ENCODE results near the gene LBHD2. TPM values are rescaled to one million over a fixed set of nuclear protein-coding genes. Genes with fewer than 3 reads are reported as not detected.

The LBHD2 gene
- total and polyA plus RNA-seq, 10 donors = 0.52 to 0.55 TPM; not detected in 8

DNA sequence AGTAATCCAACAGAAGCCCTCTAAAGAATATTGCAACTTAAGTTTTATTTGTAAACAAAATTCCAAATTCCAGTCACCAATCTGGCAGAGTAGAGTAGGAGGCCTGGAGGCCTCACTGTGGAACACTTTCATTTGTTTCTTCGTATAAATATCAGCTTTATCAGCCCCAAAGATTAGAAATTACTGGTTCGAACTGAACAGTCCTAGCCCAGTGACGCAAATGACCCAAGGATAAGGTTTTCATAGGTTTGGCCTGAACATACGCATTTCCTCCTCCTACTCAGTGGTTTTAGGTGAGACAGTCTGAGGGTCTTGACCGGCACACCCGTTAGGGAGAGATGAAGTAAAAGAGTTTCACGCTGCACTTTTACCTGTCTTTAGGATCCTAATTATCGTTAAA lies 28.3 kb upstream of the LBHD2 start:
- Histone ChIP-seq H3K4me3 (peak overlapping the region; percentile 75 to 96 (median 84)), H3K27me3 (replicated peaks in 1 of 7) (peaks cover 0 to 32% (median 2%) of the 10 kb centered on the region in 7 donors), H3K36me3 (no peaks in the 10 kb centered on the region), H3K27ac (peak overlapping the region; percentile 26 to 93 (median 90)), H3K9me3 (no peaks in the 10 kb centered on the region), H3K4me1 (peaks cover 24 to 78% (median 49%) of the 10 kb centered on the region in 6 donors)
- intact Hi-C loops (cut with DNase I; ENCODE audit: low total_unique reads) = no loop called here
- no peak for DNase-seq
- TF ChIP-seq POLR2AphosphoS5 (IDR thresholded peaks at IDR 0.05) = no peak
- TF ChIP-seq, protein P1, sequence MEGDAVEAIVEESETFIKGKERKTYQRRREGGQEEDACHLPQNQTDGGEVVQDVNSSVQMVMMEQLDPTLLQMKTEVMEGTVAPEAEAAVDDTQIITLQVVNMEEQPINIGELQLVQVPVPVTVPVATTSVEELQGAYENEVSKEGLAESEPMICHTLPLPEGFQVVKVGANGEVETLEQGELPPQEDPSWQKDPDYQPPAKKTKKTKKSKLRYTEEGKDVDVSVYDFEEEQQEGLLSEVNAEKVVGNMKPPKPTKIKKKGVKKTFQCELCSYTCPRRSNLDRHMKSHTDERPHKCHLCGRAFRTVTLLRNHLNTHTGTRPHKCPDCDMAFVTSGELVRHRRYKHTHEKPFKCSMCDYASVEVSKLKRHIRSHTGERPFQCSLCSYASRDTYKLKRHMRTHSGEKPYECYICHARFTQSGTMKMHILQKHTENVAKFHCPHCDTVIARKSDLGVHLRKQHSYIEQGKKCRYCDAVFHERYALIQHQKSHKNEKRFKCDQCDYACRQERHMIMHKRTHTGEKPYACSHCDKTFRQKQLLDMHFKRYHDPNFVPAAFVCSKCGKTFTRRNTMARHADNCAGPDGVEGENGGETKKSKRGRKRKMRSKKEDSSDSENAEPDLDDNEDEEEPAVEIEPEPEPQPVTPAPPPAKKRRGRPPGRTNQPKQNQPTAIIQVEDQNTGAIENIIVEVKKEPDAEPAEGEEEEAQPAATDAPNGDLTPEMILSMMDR (IDR thresholded peaks at IDR 0.05 in 8 of 11, conservative IDR thresholded peaks at IDR 0.05 in 3 of 11) = no peak
- TF ChIP-seq POLR2A (IDR thresholded peaks at IDR 0.05) = no peak
- 57 to 81% (median 68%) methylated on average over 8 of the region's 8 CpGs for WGBS, 5 donors

DNA sequence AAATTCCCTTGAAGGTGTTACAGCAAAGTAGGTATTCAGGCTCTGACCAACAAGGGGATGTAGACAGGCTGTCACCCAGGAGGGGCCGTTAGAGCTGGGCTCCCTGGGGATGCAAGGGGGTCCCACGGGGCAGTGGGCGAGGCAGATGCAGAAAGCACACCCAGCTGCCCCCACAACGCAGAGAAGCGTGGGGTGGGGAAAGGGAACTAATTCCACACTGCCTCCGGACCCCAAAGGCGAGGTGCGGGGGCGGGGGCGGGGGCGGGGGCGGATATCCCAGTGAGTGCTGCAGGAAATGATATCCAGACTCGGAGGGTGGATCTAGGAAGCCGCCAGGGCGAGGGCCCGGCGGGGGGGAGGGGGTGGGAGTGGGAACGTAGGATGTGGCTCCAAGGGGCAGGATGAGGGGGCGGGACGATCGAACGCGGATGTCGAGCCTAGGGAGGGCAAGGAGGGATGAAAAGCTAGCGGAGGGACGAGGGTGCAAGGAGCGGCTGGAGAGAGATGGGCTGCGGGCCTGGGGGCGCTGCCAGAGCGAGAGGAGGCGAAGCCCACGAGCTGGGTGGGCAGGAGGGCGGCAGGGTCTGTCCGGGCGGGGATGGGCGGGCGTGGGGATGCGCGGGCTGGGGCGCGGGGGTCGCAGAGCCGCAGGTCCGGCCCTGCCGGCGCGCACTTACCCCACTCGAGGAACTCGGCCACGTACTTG lies 27.5 kb upstream of the LBHD2 start:
- Histone ChIP-seq H3K4me1 (peaks cover 24 to 70% (median 49%) of the 10 kb centered on the region in 6 donors), H3K36me3 (no peaks in the 10 kb centered on the region), H3K27ac (peak overlapping the region; percentile 60 to 93 (median 90)), H3K9me3 (no peaks in the 10 kb centered on the region), H3K27me3 (replicated peaks in 1 of 7) (peaks cover 0 to 35% (median 2%) of the 10 kb centered on the region in 7 donors), H3K4me3 (peak overlapping the region; percentile 75 to 96 (median 84))
- DNase-seq = peak; percentile 86
- 2 to 6% (median 4%) methylated on average over 45 to 50 of the region's 50 CpGs for WGBS, 5 donors
- TF ChIP-seq POLR2AphosphoS5 (IDR thresholded peaks at IDR 0.05) (peak in 1 of 3 donors; percentile 56), POLR2A (IDR thresholded peaks at IDR 0.05) (no peak)
- intact Hi-C loops (cut with DNase I; ENCODE audit: low total_unique reads) = no loop called here

DNA sequence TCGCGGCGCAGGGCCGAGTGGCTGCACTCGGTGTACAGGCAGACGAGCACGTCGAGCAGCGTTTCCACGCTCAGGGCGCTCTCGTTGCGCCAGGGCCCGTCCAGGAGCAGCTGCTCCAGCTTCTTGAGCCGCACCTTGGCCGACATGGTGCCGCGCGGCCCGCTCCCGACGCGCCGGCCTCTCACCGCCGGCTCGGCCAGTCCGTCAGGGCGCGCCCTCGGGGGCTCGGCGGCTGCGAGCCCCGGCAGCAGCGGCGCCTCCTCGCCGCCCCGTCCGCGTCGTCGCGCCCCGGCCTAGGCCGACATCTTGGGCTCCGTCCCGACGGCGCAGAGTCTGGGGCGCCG lies 27.0 kb upstream of the LBHD2 start:
- H3K27me3 ChIP-seq (replicated peaks in 1 of 7) = peaks cover 0 to 35% (median 2%) of the 10 kb centered on the region in 7 donors

DNA sequence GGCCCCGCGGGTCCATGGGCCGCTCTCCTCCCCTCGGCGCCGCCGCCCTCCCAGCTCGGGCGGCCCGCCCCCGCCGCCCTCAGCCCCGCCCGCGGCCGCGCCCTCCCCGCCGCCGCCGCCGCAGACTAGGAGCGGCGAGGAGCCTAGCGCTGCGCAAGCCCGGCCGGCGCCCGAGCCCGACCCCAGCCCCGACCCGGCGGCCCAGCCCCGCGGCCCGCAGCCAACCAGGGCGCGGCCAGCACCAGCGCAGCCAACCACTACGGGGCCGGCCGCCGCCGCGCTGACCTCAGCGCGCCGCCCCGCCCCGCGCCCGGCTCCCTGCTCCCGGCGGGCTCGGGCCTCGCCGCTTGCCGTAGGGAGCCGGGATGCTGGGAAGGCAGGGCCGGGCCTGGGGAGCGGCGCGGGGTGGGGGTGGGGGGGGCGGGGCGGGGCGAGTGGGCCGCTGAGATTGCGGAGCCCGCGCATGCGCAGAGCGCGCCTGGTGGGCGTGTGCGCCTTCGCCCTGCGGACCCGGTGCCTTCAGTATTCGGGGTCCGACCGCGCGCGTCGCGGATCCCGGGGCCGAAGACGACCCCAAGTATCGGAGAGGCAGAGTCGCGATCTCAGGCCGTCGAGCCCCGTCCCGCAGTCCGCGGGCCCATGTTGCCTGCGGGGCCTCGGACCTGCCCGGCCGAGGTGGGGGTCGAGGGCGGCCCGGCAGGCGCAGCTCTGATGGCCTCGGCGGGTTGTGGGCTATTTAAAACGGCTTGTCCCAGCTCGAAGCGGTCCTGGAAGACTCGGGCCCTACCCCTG lies 26.4 kb upstream of the LBHD2 start, which contains the start of gene CDC42BPB:
Gene CDC42BPB, minus strand, starts transcription at position 178 of the 792 bp plus-strand sequence. CDS start 376 bp downstream, outside the sequence.
- H3K27ac ChIP-seq = peak within 1 kb of the TSS; percentile 60 to 93 (median 90)
- H3K36me3 ChIP-seq = no peaks in the 10 kb centered on the region
- TF ChIP-seq, protein P1 (IDR thresholded peaks at IDR 0.05 in 8 of 11, conservative IDR thresholded peaks at IDR 0.05 in 3 of 11) = no peak
- TF ChIP-seq POLR2A (IDR thresholded peaks at IDR 0.05) (peak in 1 of 3 donors; percentile 10), POLR2AphosphoS5 (IDR thresholded peaks at IDR 0.05) (peak in 2 of 3 donors; percentile 75 to 78)
- intact Hi-C loops (cut with DNase I; ENCODE audit: low total_unique reads) = no loop called here
- peak; percentile 93 for DNase-seq
- WGBS, 5 donors = 0 to 3% (median 1%) methylated on average over 20 to 111 of the region's 113 CpGs
- H3K4me1 ChIP-seq = peaks cover 24 to 60% (median 44%) of the 10 kb centered on the region in 6 donors
- H3K4me3 ChIP-seq = peak within 1 kb of the TSS; percentile 76 to 96 (median 84)
- H3K27me3 ChIP-seq (replicated peaks in 1 of 7) = peaks cover 0 to 35% (median 2%) of the 10 kb centered on the region in 7 donors
- H3K9me3 ChIP-seq = no peaks in the 10 kb centered on the region

More for the DNA sequence above, 27.0 kb upstream of the LBHD2 start:
- TF ChIP-seq POLR2AphosphoS5 (IDR thresholded peaks at IDR 0.05) (no peak), POLR2A (IDR thresholded peaks at IDR 0.05) (no peak)
- TF ChIP-seq, protein P1 (IDR thresholded peaks at IDR 0.05 in 8 of 11, conservative IDR thresholded peaks at IDR 0.05 in 3 of 11) = no peak
- 0 to 4% (median 1%) methylated on average over 13 to 53 of the region's 53 CpGs for WGBS, 5 donors
- DNase-seq = peak; percentile 85
- Histone ChIP-seq H3K9me3 (no peaks in the 10 kb centered on the region), H3K4me1 (peaks cover 24 to 66% (median 49%) of the 10 kb centered on the region in 6 donors), H3K4me3 (peak overlapping the region; percentile 75 to 96 (median 84)), H3K36me3 (no peaks in the 10 kb centered on the region), H3K27ac (peak overlapping the region; percentile 60 to 93 (median 90))
- intact Hi-C loops (cut with DNase I; ENCODE audit: low total_unique reads) = no loop called here
